ENCODE results near the gene NPBWR2. TPM values are rescaled to one million over a fixed set of nuclear protein-coding genes. Genes with fewer than 3 reads are reported as not detected.

Gene NPBWR2
- total and polyA plus RNA-seq, 9 of the 15 experiments (the other 6 are each of a cell fraction or from before 2014, with no cell fraction given) = not detected

DNA sequence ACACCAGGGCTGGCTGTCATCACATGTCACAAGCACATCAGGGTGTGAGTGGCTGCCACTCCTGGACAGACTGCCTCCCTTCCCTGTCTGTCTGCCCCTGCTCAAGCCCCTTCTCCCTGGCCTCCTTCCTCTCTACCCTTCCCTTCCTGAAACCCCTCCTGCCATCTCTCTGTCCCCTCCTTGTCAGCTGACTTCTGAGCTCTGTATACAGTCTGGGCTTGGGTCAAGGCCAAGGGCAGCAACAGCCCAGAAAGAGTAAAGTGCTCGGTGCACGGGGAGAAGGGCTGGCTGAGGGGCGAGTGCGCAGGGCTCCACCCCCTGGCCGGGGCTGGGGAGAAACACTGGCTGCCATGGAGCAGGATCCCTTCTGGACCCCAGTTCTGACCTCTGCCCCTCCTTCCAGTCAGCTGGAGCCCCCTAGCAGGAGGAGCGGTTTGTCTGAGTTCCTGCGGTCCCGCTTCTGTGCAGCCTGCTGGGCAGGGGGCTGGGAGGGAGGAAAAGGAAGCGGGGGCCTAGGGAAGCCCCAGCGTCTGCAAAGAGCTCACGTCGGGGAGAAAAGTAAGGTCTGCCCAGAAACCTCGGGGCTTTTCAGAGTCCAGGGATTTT, 25.1 kb downstream of the NPBWR2 start:
- Histone ChIP-seq H3K4me2 (ENCODE audit: insufficient read depth, low read length) (no peak overlapping the region), H3K79me2 (ENCODE audit: control insufficient read depth, insufficient read depth, low read length) (peaks cover 10% of the 10 kb centered on the region; the same call in 2 of the 3 replicates), H4K20me1 (replicated peaks; ENCODE audit: control insufficient read depth, insufficient read depth, low read length) (no peaks in the 10 kb centered on the region; the same call in 1 of the 2 replicates), H3K27me3 (ENCODE audit: control insufficient read depth in 2 of 2, insufficient read depth in 2 of 2, low read length in 2 of 2) (peaks cover 6 to 30% of the 10 kb centered on the region in 2 experiments; a peak in 4 of 5 replicates), H3K9me1 (ENCODE audit: control insufficient read depth, insufficient read depth, low read length) (no peaks in the 10 kb centered on the region), H3K9me3 (replicated peaks; ENCODE audit: control insufficient read depth, insufficient read depth, low read depth, low read length) (no peaks in the 10 kb centered on the region), H3K4me1 (replicated peaks in 1 of 2; ENCODE audit: control insufficient read depth in 2 of 2, insufficient read depth in 2 of 2, low read length in 2 of 2) (peaks cover 16 to 76% of the 10 kb centered on the region in 2 experiments; a peak in 4 of 5 replicates), H2AFZ (ENCODE audit: low read depth, low read length) (0 out of 2 replicates have a peak overlapping the region, but pooled peaks have one; percentile 19), H3K36me3 (ENCODE audit: control insufficient read depth, insufficient read depth, low read length) (no peaks in the 10 kb centered on the region), H3K27ac (ENCODE audit: extremely low read depth, low read depth, low read length) (no peak overlapping the region), H3K9ac (ENCODE audit: insufficient read depth in 1 of 2, low read depth in 2 of 2, low read length in 2 of 2) (peak overlapping the region in 1 of 2 experiments; percentile 8; a peak in 2 of 4 replicates), H3K4me3 (no peak overlapping the region)
- ChIA-PET CTCF (ENCODE audit: low intra/inter-chr PET ratio) (interaction anchor here (2.4 kb wide), 1 partner anchor 38 kb away, joined by 14 read pairs; no protein-coding TSS in a partner anchor), POLR2A (interaction anchor here (1.0 kb wide), 1 partner anchor 8 kb away, joined by 3 read pairs; no protein-coding TSS in a partner anchor)
- intact Hi-C loops (cut with micrococcal nuclease) (no loop called here), in situ Hi-C loops (cut with MboI) (no loop called here)
- WGBS (ENCODE audit: insufficient coverage, low coverage, missing lambda C conversion rate) = 32% methylated on average over 11 of the region's 13 CpGs
- ATAC-seq = no peak
- no TSS peak for BruUV-seq (replicated peaks)
- FAIRE-seq = no peak
- DNase-seq (ENCODE audit: extremely low read depth in 1 of 4, low spot score in 3 of 4) = peak in 1 of 4 experiments; percentile 42
- no peak for TF ChIP-seq CEBPG (CRISPR knock-in tag; IDR thresholded peaks at IDR 0.05)
- TF ChIP-seq CEBPG (tag; conservative IDR thresholded peaks at IDR 0.05 in 1 of 2, IDR thresholded peaks at IDR 0.05 in 1 of 2) = no peak
- TF ChIP-seq ZSCAN29 (IDR thresholded peaks at IDR 0.05) = no peak
- no peak for TF ChIP-seq MCM5 (IDR thresholded peaks at IDR 0.05; ENCODE audit: low read depth)
- TF ChIP-seq, protein P1, sequence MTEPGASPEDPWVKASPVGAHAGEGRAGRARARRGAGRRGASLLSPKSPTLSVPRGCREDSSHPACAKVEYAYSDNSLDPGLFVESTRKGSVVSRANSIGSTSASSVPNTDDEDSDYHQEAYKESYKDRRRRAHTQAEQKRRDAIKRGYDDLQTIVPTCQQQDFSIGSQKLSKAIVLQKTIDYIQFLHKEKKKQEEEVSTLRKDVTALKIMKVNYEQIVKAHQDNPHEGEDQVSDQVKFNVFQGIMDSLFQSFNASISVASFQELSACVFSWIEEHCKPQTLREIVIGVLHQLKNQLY (CRISPR knock-in tag; conservative IDR thresholded peaks at IDR 0.05) = no peak
- TF ChIP-seq, protein P2, sequence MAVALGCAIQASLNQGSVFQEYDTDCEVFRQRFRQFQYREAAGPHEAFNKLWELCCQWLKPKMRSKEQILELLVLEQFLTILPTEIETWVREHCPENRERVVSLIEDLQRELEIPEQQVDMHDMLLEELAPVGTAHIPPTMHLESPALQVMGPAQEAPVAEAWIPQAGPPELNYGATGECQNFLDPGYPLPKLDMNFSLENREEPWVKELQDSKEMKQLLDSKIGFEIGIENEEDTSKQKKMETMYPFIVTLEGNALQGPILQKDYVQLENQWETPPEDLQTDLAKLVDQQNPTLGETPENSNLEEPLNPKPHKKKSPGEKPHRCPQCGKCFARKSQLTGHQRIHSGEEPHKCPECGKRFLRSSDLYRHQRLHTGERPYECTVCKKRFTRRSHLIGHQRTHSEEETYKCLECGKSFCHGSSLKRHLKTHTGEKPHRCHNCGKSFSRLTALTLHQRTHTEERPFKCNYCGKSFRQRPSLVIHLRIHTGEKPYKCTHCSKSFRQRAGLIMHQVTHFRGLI (CRISPR knock-in tag; IDR thresholded peaks at IDR 0.05) = no peak
- TF ChIP-seq, protein P3, sequence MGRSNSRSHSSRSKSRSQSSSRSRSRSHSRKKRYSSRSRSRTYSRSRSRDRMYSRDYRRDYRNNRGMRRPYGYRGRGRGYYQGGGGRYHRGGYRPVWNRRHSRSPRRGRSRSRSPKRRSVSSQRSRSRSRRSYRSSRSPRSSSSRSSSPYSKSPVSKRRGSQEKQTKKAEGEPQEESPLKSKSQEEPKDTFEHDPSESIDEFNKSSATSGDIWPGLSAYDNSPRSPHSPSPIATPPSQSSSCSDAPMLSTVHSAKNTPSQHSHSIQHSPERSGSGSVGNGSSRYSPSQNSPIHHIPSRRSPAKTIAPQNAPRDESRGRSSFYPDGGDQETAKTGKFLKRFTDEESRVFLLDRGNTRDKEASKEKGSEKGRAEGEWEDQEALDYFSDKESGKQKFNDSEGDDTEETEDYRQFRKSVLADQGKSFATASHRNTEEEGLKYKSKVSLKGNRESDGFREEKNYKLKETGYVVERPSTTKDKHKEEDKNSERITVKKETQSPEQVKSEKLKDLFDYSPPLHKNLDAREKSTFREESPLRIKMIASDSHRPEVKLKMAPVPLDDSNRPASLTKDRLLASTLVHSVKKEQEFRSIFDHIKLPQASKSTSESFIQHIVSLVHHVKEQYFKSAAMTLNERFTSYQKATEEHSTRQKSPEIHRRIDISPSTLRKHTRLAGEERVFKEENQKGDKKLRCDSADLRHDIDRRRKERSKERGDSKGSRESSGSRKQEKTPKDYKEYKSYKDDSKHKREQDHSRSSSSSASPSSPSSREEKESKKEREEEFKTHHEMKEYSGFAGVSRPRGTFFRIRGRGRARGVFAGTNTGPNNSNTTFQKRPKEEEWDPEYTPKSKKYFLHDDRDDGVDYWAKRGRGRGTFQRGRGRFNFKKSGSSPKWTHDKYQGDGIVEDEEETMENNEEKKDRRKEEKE (IDR thresholded peaks at IDR 0.05; ENCODE audit: borderline replicate concordance in 1 of 2, control insufficient read depth in 1 of 2, low read depth in 2 of 2, low read length in 1 of 2) = no peak
- TF ChIP-seq RBM34 (IDR thresholded peaks at IDR 0.05; ENCODE audit: borderline replicate concordance, insufficient read depth, low read length) = no peak
- no peak for TF ChIP-seq FIP1L1 (IDR thresholded peaks at IDR 0.05; ENCODE audit: low read depth, low read length, poor library complexity, severe bottlenecking)
- TF ChIP-seq, protein P4, sequence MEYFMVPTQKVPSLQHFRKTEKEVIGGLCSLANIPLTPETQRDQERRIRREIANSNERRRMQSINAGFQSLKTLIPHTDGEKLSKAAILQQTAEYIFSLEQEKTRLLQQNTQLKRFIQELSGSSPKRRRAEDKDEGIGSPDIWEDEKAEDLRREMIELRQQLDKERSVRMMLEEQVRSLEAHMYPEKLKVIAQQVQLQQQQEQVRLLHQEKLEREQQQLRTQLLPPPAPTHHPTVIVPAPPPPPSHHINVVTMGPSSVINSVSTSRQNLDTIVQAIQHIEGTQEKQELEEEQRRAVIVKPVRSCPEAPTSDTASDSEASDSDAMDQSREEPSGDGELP (CRISPR knock-in tag; IDR thresholded peaks at IDR 0.05; ENCODE audit: borderline replicate concordance) = peak; percentile 34; the same call in 1 of the 2 replicates
- peak; percentile 44; the same call in 1 of the 2 replicates for TF ChIP-seq NFIC (IDR thresholded peaks at IDR 0.05)
- TF ChIP-seq NRF1 (conservative IDR thresholded peaks at IDR 0.05 in 1 of 2, IDR thresholded peaks at IDR 0.05 in 1 of 2) = peak; percentile 51 to 62; a peak in 3 of 4 replicates
- TF ChIP-seq, protein P5, sequence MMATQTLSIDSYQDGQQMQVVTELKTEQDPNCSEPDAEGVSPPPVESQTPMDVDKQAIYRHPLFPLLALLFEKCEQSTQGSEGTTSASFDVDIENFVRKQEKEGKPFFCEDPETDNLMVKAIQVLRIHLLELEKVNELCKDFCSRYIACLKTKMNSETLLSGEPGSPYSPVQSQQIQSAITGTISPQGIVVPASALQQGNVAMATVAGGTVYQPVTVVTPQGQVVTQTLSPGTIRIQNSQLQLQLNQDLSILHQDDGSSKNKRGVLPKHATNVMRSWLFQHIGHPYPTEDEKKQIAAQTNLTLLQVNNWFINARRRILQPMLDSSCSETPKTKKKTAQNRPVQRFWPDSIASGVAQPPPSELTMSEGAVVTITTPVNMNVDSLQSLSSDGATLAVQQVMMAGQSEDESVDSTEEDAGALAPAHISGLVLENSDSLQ (IDR thresholded peaks at IDR 0.05) = peak; percentile 64
